ENCODE measurements around the gene EGFL7. TPM values are rescaled to one million over a fixed set of nuclear protein-coding genes. Genes with fewer than 3 reads are reported as not detected.

Gene EGFL7
- total RNA-seq, 1 experiment from 2014 or later, result 53.1 TPM

DNA sequence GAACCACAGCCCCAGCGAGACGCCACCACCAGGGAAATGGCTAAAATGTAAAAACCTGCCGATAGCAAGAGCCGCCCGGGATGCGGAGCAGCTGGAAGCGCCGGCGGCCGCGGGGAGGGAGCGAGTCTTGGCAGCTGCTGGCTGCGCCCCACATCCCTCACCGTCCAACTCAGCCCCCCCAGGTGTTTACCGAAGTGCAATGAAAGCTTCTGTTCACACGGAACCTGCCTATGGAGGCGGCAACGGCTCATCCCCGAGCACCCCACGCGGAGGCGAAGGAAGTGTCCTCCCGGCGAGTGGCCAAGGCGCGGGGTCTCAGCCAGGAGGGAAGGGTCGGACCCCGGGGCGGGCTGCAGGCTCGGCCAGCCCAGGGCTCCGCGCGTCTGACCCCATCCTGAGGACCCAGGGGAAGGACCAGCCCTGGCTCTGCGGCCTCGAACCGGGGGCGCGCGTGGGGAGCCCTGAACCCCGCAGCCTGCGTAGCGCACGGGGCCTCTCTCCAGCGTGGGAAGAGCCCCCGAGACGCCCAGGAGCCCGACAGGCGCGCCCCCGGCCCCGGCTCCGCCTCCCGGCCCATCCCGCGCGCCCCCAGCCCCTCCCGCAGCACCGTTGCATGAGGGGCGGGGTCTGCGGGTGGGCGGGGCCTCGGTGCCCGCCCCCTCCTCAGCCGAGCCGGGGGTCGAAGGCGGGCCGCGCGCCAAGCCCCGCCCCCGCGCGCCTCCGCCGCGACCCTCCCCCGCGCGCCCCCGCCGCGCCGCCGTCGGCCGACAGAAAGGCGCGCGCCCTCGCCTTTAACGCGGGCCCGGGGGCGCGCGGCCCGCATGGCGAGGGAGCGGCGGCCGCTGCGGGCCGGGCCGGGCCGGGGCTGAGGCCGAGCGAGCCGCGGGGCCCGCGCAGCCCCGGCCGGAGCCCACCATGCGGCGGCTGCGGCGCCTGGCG, 49.3 kb downstream of the EGFL7 start, which contains the start of gene DIPK1B:
DIPK1B (plus strand) TSS at position 822 of the 939 bp plus-strand sequence; CDS start at position 916, 94 bp downstream.
- Histone ChIP-seq H3F3A (ENCODE audit: insufficient read depth, low read depth) (peaks cover 17% of the 10 kb centered on the region), H3K9me3 (ENCODE audit: insufficient read depth, low read depth) (no peaks in the 10 kb centered on the region), H2AFZ (peak within 1 kb of the TSS; percentile 77; the same call in 1 of the 2 replicates), H3K4me3 (peak within 1 kb of the TSS; percentile 68), H3K36me3 (ENCODE audit: low read depth) (no peaks in the 10 kb centered on the region), H3K27me3 (ENCODE audit: insufficient read depth, low read depth) (no peaks in the 10 kb centered on the region), H4K20me1 (ENCODE audit: insufficient read depth) (no peaks in the 10 kb centered on the region), H3K79me2 (ENCODE audit: low read depth) (peaks cover 10% of the 10 kb centered on the region; the same call in 1 of the 2 replicates), H3K9me2 (ENCODE audit: insufficient read depth) (no peaks in the 10 kb centered on the region), H3K4me2 (peak within 1 kb of the TSS; percentile 91), H3K4me1 (replicated peaks; ENCODE audit: insufficient read depth) (peaks cover 10% of the 10 kb centered on the region), H3K27ac (no peak within 1 kb of the TSS)
- ChIA-PET CTCF (interaction anchor here (0.7 kb wide), 1 partner anchor 358 kb away, joined by 7 read pairs; no protein-coding TSS in a partner anchor), POLR2A (ENCODE audit: unreplicated experiment) (no interaction called here)
- no peak for DNase-seq
- no peak for TF ChIP-seq EZH2 (IDR thresholded peaks at IDR 0.05; ENCODE audit: low read depth)
- TF ChIP-seq, protein P1, sequence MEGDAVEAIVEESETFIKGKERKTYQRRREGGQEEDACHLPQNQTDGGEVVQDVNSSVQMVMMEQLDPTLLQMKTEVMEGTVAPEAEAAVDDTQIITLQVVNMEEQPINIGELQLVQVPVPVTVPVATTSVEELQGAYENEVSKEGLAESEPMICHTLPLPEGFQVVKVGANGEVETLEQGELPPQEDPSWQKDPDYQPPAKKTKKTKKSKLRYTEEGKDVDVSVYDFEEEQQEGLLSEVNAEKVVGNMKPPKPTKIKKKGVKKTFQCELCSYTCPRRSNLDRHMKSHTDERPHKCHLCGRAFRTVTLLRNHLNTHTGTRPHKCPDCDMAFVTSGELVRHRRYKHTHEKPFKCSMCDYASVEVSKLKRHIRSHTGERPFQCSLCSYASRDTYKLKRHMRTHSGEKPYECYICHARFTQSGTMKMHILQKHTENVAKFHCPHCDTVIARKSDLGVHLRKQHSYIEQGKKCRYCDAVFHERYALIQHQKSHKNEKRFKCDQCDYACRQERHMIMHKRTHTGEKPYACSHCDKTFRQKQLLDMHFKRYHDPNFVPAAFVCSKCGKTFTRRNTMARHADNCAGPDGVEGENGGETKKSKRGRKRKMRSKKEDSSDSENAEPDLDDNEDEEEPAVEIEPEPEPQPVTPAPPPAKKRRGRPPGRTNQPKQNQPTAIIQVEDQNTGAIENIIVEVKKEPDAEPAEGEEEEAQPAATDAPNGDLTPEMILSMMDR (conservative IDR thresholded peaks at IDR 0.05), result no peak
- intact Hi-C loops (cut with micrococcal nuclease; ENCODE audit: unreplicated experiment), result loop anchor here (2.0 kb wide), 1 partner anchor 17 kb away; no protein-coding TSS in a partner anchor
- BruUV-seq (replicated peaks), result no TSS peak

DNA sequence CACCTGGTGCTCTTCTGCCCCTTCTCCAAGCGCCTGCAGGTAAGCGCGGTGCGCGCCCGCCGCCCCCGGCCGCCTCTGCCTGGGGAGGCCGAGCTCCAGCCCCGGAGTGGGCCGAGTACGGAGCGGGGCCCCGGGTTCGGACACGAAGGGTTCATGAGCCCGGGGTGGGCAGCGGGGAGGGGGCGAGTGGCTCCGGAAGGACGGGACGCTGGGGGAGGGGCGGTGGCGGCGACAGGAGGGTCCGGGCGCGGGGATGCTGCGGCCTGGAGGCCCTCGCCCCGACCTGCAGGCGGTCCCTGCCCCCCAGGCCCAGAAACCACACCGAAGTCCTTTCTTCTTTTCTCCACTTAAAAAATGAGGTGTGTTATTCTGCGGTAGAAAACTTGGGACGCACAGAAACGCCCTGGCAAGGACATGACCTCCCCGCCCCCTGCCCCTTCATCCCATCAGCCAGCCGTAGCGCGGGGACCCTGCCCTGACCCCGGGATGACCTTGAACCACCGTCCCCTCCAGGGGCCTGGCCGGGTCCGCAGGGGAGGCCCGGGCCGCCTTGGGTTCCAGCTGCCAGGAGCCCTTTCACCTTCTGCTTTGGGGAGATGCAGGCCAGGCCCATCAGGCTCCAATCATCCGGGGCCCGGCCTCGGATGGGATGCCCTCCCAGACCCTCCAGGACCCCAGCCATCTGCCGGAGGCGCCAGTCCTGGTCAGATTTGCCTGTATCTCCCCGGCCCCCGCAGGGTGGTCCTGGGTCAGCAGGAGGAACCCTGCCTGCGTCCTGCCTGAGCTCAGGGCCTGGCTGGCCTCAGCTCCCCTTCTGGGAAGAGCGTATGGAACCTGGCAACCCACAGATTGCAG, 50.2 kb downstream of the EGFL7 start:
- H3K27me3 ChIP-seq (ENCODE audit: insufficient read depth, low read depth), result no peaks in the 10 kb centered on the region
- H2AFZ ChIP-seq, result peak overlapping the region; percentile 77; the same call in 1 of the 2 replicates
- no peaks in the 10 kb centered on the region for H3K36me3 ChIP-seq (ENCODE audit: low read depth)
- no peak overlapping the region for H3K27ac ChIP-seq
- peaks cover 10% of the 10 kb centered on the region for H3K4me1 ChIP-seq (replicated peaks; ENCODE audit: insufficient read depth)
- H3K9me3 ChIP-seq (ENCODE audit: insufficient read depth, low read depth), result no peaks in the 10 kb centered on the region
- BruUV-seq (replicated peaks), result TSS peak; percentile 23
- no peak for DNase-seq
- H4K20me1 ChIP-seq (ENCODE audit: insufficient read depth), result no peaks in the 10 kb centered on the region
- intact Hi-C loops (cut with micrococcal nuclease; ENCODE audit: unreplicated experiment), result no loop called here
- H3K4me2 ChIP-seq, result peak overlapping the region; percentile 91
- H3K79me2 ChIP-seq (ENCODE audit: low read depth), result peaks cover 10% of the 10 kb centered on the region; the same call in 1 of the 2 replicates
- no peaks in the 10 kb centered on the region for H3K9me2 ChIP-seq (ENCODE audit: insufficient read depth)
- TF ChIP-seq, protein P1 (conservative IDR thresholded peaks at IDR 0.05), result no peak
- no peak for TF ChIP-seq EZH2 (IDR thresholded peaks at IDR 0.05; ENCODE audit: low read depth)
- ChIA-PET CTCF (interaction anchor here (0.7 kb wide), 1 partner anchor 357 kb away, joined by 7 read pairs; no protein-coding TSS in a partner anchor), POLR2A (ENCODE audit: unreplicated experiment) (no interaction called here)
- peaks cover 17% of the 10 kb centered on the region for H3F3A ChIP-seq (ENCODE audit: insufficient read depth, low read depth)
- peak overlapping the region; percentile 68 for H3K4me3 ChIP-seq

DNA sequence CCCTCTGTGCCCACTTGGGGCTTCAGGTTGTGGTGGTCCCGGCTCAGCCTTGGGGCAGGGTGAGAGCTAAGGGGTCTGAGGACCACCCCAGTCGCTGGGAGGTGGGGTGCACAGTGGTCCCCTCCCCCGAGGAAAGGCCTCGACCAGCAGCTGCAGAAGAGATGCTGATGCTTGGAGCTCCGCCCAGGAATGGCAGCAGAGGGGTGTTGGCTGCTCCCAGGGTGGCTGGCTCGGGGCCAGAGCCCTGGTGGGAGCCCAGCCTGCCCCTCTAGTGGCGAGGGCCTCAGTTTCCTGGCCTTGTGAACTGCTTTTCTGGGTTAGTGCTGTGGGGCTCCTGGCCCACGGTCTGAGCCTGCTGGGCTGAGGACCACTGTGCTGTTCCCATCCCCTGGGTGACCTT, 50.8 kb downstream of the EGFL7 start:
- no peak for TF ChIP-seq EZH2 (IDR thresholded peaks at IDR 0.05; ENCODE audit: low read depth)
- TF ChIP-seq, protein P1 (conservative IDR thresholded peaks at IDR 0.05), result no peak
- Histone ChIP-seq H3K4me3 (peak overlapping the region; percentile 68), H3K27me3 (ENCODE audit: insufficient read depth, low read depth) (no peaks in the 10 kb centered on the region), H3K9me2 (ENCODE audit: insufficient read depth) (no peaks in the 10 kb centered on the region), H3F3A (ENCODE audit: insufficient read depth, low read depth) (peaks cover 17% of the 10 kb centered on the region), H2AFZ (no peak overlapping the region), H3K4me2 (peak overlapping the region; percentile 91), H3K36me3 (ENCODE audit: low read depth) (no peaks in the 10 kb centered on the region), H3K79me2 (ENCODE audit: low read depth) (peaks cover 10% of the 10 kb centered on the region; the same call in 1 of the 2 replicates), H4K20me1 (ENCODE audit: insufficient read depth) (no peaks in the 10 kb centered on the region), H3K9me3 (ENCODE audit: insufficient read depth, low read depth) (no peaks in the 10 kb centered on the region), H3K4me1 (replicated peaks; ENCODE audit: insufficient read depth) (peaks cover 10% of the 10 kb centered on the region), H3K27ac (no peak overlapping the region)
- no peak for DNase-seq
- CTCF ChIA-PET, result no interaction called here
- POLR2A ChIA-PET (ENCODE audit: unreplicated experiment), result no interaction called here
- no TSS peak for BruUV-seq (replicated peaks)
- intact Hi-C loops (cut with micrococcal nuclease; ENCODE audit: unreplicated experiment), result no loop called here
